Activated T-cell treated with anti-CD3 and anti-CD28 coated beads, Interleukin-2, amount 50 U/mL, for 24 hours (primary cell): Measurements from ENCODE around the gene APOC3.

Experiments used
- DNase-seq: peaks from one replicate; pipeline ENCODE4 v3.0.0-alpha.2; 2020
- H3K27ac Mint-ChIP-seq: 2 replicates; pipeline ENCODE4 v1.8.0; 2020; ENCODE audit warnings: mild to moderate bottlenecking, mixed read lengths
- H3K27me3 Mint-ChIP-seq: 2 replicates; pipeline ENCODE4 v1.8.0; 2020; ENCODE audit warnings: mixed read lengths
- H3K36me3 Mint-ChIP-seq: 2 replicates; pipeline ENCODE4 v1.8.0; 2020; ENCODE audit warnings: low read depth, mixed read lengths
- H3K4me1 Mint-ChIP-seq: 2 replicates; pipeline ENCODE4 v1.8.0; 2020; ENCODE audit warnings: low read depth, mixed read lengths
- H3K4me3 Mint-ChIP-seq: 2 replicates; pipeline ENCODE4 v1.8.0; 2020; ENCODE audit warnings: mild to moderate bottlenecking, moderate library complexity, mixed read lengths
- H3K9me3 Mint-ChIP-seq: 2 replicates; pipeline ENCODE4 v1.8.0; 2020; ENCODE audit warnings: mixed read lengths

Gene APOC3

DNA sequence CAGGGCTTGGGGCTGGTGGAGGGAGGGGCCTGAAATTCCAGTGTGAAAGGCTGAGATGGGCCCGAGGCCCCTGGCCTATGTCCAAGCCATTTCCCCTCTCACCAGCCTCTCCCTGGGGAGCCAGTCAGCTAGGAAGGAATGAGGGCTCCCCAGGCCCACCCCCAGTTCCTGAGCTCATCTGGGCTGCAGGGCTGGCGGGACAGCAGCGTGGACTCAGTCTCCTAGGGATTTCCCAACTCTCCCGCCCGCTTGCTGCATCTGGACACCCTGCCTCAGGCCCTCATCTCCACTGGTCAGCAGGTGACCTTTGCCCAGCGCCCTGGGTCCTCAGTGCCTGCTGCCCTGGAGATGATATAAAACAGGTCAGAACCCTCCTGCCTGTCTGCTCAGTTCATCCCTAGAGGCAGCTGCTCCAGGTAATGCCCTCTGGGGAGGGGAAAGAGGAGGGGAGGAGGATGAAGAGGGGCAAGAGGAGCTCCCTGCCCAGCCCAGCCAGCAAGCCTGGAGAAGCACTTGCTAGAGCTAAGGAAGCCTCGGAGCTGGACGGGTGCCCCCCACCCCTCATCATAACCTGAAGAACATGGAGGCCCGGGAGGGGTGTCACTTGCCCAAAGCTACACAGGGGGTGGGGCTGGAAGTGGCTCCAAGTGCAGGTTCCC, at the start of gene APOC3:
Gene APOC3 (plus strand): TSS at position 383 of the 659 bp plus-strand sequence. CDS start 676 bp downstream, outside the sequence.
- H3K36me3 Mint-ChIP-seq: no peaks in the 10 kb centered on the region
- no peak within 1 kb of the TSS for H3K27ac Mint-ChIP-seq
- peaks cover under 1% of the 10 kb centered on the region for H3K27me3 Mint-ChIP-seq
- DNase-seq: no peak
- H3K9me3 Mint-ChIP-seq: no peaks in the 10 kb centered on the region
- H3K4me3 Mint-ChIP-seq: no peak within 1 kb of the TSS
- peaks cover under 1% of the 10 kb centered on the region for H3K4me1 Mint-ChIP-seq

DNA sequence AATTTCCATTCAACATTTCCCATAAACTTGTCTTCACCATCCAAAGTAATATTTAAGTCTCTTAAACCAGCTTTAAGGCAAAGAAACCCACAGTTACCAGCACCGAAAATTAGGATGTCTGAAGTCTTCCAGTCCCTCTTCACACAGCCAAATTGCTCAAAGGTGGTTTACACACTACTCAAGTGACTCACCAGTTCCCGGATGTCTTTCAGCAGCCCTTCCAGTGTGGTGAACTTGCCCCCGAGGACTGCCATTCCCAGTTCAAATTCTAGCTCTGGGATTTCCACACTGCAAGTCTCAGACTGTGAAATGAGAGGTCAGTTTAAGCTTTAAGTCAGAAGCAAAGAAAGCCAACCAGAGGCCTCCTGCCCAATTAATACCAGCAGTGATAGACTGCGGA, 47.0 kb upstream of the APOC3 start:
- H3K9me3 Mint-ChIP-seq: no peaks in the 10 kb centered on the region
- DNase-seq: no peak
- peaks cover 87% of the 10 kb centered on the region for H3K4me1 Mint-ChIP-seq
- no peaks in the 10 kb centered on the region for H3K27me3 Mint-ChIP-seq
- H3K27ac Mint-ChIP-seq: peak overlapping the region; percentile 92
- peak overlapping the region; percentile 35 for H3K4me3 Mint-ChIP-seq
- peaks cover 96% of the 10 kb centered on the region for H3K36me3 Mint-ChIP-seq

DNA sequence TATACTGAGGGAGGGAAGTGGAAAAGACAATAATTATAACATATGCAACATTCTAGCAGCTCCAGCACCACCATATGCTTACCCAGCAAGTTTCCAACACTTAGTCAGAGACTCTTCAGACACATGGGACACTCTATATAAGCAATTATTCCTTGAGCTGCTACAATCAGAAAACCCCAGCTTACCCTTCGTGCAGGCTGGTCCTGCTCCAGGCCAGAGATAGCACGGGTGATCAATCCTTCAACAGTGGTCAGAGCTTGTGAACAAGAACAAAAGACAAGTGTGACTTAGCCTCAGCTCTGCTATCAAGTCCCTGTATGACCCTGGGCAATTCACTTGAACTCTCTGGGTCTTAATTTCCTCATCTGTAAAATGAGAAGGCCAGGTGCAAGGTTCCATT, 43.4 kb upstream of the APOC3 start:
- H3K4me1 Mint-ChIP-seq: peaks cover 69% of the 10 kb centered on the region
- H3K36me3 Mint-ChIP-seq: peaks cover 64% of the 10 kb centered on the region
- H3K27ac Mint-ChIP-seq: peak overlapping the region; percentile 87
- peak overlapping the region; percentile 95 for H3K4me3 Mint-ChIP-seq
- H3K27me3 Mint-ChIP-seq: no peaks in the 10 kb centered on the region
- no peak for DNase-seq
- H3K9me3 Mint-ChIP-seq: no peaks in the 10 kb centered on the region

DNA sequence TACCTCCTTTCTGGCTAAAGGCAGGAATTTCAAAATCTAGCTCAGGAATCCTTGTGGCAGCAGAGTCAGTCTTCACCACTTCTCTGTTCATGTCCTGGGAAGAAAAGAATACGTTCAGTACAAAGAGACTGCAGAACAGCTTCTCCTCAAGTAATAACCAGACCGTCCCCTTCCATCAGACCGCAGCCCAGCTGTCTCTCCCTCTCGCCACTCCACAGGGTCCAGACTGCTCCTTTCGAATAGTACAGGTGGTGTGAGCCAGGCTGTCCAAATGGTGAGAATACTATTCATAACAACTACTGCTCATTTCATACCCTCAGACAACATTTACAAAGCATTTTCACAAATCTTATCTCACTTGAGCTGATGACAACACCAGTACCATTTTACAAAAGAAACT, 42.7 kb upstream of the APOC3 start:
- Mint-ChIP-seq H3K4me1 (peaks cover 68% of the 10 kb centered on the region), H3K4me3 (peak overlapping the region; percentile 95), H3K27ac (peak overlapping the region; percentile 87), H3K9me3 (no peaks in the 10 kb centered on the region), H3K27me3 (no peaks in the 10 kb centered on the region), H3K36me3 (peaks cover 57% of the 10 kb centered on the region)
- no peak for DNase-seq

DNA sequence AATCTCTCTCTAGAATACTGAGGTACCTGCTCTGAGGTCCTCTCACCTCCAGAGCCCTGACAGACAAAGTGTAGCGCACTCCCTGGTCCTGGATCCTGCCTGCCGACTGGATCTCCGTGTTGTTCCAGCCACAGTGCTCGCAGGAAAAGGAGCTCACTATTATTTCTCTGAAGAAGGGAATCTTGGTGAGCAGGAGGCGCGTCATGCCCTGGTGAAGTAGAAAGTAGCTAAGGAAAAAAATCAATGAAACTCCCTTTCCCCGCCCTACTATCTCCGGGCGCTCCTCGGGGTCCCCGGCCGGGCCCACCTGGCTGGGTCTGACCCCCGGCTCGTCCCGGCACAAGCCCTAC, 42.3 kb upstream of the APOC3 start:
- Mint-ChIP-seq H3K27ac (peak overlapping the region; percentile 87), H3K4me1 (peaks cover 64% of the 10 kb centered on the region), H3K9me3 (no peaks in the 10 kb centered on the region), H3K27me3 (no peaks in the 10 kb centered on the region), H3K4me3 (peak overlapping the region; percentile 95), H3K36me3 (peaks cover 53% of the 10 kb centered on the region)
- no peak for DNase-seq

DNA sequence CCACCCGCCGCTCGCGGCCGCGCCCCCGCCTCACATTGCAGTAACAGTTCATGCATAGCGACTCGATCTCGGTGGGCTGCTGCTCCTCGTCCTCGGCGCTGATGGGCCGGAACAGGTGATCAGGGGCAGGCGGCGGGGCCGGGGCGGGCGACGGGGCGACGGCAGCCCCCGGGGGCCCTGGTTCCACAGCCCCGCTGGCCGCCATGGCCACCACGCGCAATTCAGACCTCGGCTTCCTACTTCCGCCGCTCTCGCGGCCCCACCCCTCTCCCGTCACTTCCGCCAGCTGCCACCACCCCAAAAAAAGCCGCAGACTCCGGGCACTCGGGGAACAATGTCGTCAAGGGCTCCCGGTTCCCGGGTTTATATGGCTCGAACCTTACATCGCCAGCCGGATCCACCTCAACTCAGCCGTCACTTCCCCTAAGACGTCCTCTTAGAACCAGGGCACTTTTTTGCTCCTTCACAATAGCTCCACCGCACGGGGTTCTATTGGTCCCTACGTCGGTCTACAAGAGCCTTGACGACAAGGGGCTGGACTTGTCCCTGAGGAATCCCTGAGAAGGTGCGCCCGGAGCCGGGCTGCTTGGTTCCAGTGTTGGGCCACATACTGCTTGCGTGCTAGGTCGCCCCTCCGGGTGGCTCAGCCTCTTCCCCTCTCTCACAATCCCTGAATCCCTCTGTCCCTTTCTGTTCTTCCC, 41.8 kb upstream of the APOC3 start, which contains the start of gene ZPR1:
Gene ZPR1 (minus strand): TSS at position 238 of the 701 bp plus-strand sequence. CDS start 33 bp downstream, at position 205.
- H3K4me3 Mint-ChIP-seq: peak within 1 kb of the TSS; percentile 95
- DNase-seq: peak; percentile 92
- H3K27ac Mint-ChIP-seq: peak within 1 kb of the TSS; percentile 94
- H3K36me3 Mint-ChIP-seq: peaks cover 48% of the 10 kb centered on the region
- peaks cover 59% of the 10 kb centered on the region for H3K4me1 Mint-ChIP-seq
- no peaks in the 10 kb centered on the region for H3K9me3 Mint-ChIP-seq
- no peaks in the 10 kb centered on the region for H3K27me3 Mint-ChIP-seq

DNA sequence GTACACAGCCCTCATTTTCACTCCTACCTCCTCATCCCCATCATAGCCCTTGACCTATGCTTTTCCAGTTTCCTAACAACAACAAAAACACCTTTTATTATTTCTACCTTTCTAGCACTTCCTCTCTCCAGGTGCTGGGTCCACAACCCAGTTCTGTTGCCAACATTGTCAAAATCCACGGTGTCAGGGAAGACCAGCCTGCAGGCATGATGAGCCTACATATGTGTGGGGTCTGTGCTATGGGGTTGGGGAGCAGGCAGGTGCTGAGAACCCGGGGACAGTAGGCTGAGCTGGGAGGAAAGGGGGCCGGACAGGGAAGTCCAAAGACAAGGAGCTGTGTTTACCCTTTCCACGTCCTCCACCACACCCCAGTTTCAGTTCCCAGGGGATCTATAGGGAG, 41.2 kb upstream of the APOC3 start:
- Mint-ChIP-seq H3K27me3 (no peaks in the 10 kb centered on the region), H3K9me3 (no peaks in the 10 kb centered on the region), H3K4me1 (peaks cover 56% of the 10 kb centered on the region), H3K4me3 (peak overlapping the region; percentile 95), H3K36me3 (peaks cover 42% of the 10 kb centered on the region), H3K27ac (peak overlapping the region; percentile 94)
- DNase-seq: no peak

DNA sequence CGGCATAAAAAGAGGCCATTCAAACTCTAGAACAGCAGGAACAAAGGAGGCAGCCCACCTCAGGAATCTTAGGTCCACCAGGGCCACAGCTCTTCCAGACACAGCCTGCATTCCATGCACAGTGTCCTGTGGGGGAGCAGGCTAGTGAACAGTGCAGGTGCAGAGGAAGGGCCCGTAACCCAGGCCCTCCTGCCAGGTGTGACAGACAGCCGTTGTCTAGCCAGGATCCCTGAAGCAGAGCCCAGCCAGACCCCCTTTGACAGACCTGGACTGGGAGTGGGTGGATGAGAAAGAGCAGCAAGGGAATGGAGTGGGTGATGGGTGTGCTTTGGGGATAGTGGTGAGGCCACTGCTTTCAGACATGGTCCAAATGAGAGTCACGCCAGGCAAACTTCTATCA, 40.7 kb upstream of the APOC3 start:
- H3K27me3 Mint-ChIP-seq: no peaks in the 10 kb centered on the region
- DNase-seq: no peak
- peaks cover 37% of the 10 kb centered on the region for H3K36me3 Mint-ChIP-seq
- no peak overlapping the region for H3K4me3 Mint-ChIP-seq
- H3K9me3 Mint-ChIP-seq: no peaks in the 10 kb centered on the region
- H3K27ac Mint-ChIP-seq: no peak overlapping the region
- H3K4me1 Mint-ChIP-seq: peaks cover 53% of the 10 kb centered on the region

DNA sequence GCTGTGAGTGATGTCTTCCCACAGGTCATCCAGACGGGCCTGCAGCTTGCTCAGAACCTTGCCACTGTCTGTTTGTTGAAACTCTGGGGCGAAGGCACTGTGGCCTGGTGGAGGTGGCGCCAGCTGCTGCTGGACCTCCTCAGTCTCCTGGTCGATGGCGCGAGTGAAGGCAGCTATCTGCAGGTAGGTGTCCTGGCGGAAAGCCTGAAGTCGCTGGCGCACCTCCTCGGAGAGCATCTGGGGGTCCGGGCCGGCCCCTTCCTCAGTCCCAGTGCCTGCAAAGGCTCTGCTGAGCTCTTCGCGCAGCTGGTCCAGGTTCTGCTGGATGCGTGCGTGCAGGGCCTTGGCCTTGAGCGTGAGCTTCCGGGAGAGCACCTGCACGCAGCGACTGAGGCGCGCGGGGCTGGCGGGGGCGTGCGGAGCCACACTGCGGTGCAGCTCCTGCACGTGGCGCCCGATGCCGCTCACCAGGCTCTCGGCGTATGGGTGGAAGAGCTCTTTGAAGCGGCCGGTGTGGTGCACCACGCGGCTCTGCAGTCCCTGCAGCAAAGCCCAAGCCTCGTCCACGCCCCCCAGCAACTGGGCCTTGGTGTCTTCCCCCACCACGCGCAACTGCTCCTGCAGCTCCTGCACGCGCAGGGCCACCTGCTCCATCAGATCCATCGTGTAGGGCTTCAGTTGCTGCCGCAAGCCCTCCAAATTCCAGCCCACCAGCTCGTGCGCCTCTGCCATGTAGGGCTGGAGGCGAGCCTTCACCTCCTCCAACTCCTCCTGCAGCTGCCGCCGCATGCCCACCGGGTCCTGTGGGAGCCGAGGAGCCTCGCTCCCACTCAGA, 39.3 kb upstream of the APOC3 start:
- Mint-ChIP-seq H3K27ac (no peak overlapping the region), H3K27me3 (no peaks in the 10 kb centered on the region), H3K4me1 (peaks cover 39% of the 10 kb centered on the region), H3K4me3 (no peak overlapping the region), H3K9me3 (no peaks in the 10 kb centered on the region), H3K36me3 (peaks cover 23% of the 10 kb centered on the region)
- no peak for DNase-seq

DNA sequence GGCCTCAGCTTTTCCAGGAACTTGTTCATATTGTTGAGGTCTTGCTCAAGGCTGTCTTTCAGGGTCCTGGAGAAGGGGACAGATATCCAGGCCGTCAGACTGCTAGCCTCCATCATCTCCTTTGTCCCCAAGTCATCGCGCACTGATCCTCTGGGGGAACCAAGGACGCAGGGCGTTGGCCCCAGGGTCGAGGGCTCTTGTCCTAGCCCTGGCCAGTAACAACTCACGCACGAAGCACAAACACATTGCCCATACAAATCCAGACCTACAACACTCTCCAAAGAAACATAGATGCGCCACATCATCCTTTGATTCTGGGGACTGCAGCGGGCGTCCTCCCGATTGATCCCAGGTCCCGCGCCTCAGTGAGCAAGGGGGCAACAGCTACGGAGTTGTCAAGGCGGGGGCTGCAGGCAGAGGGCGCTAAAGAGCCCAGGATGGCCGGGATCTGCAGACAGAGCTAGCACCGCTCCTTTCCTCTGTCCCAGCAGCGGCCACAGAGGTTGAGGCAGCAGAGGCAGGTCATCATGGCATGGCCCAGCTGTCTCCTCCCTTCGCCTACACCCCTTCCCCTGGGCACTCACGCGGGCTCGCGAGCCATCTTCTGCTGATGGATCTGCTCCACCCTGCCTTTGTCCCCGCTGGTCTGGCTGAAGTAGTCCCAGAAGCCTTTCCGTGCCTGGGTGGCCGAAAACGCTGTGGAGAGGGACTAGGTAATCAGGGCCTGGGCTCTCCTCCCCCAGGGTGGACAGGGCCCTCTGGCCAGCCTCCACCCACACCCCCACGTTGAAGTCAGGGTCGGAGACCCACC, 38.5 kb upstream of the APOC3 start:
- peak; percentile 87 for DNase-seq
- no peaks in the 10 kb centered on the region for H3K9me3 Mint-ChIP-seq
- no peak overlapping the region for H3K27ac Mint-ChIP-seq
- peaks cover 15% of the 10 kb centered on the region for H3K36me3 Mint-ChIP-seq
- H3K4me3 Mint-ChIP-seq: no peak overlapping the region
- H3K27me3 Mint-ChIP-seq: no peaks in the 10 kb centered on the region
- peaks cover 31% of the 10 kb centered on the region for H3K4me1 Mint-ChIP-seq

DNA sequence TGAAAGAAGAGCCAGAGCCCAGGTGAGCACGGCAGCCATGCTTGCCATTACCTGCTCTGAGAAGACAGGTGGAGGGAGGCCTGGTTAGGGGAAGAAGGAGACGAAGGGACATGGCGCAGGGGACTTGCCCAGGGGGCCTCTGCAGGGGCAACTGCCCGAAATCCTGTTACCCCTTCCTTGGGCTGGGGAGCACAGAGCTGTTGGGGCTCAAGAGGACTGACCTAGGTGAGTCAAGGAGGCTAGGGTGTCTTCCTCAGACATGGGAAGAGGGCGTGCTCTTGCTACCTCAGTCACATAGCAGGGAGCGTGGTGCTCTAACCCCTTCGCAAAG, 37.9 kb upstream of the APOC3 start, which contains the start of gene APOA5:
Gene APOA5 (minus strand): TSS at position 67 of the 331 bp plus-strand sequence. CDS start 19 bp downstream, at position 48.
- Mint-ChIP-seq H3K27ac (no peak within 1 kb of the TSS), H3K9me3 (no peaks in the 10 kb centered on the region), H3K27me3 (no peaks in the 10 kb centered on the region), H3K4me1 (peaks cover 25% of the 10 kb centered on the region), H3K36me3 (peaks cover 9% of the 10 kb centered on the region), H3K4me3 (no peak within 1 kb of the TSS)
- DNase-seq: no peak

DNA sequence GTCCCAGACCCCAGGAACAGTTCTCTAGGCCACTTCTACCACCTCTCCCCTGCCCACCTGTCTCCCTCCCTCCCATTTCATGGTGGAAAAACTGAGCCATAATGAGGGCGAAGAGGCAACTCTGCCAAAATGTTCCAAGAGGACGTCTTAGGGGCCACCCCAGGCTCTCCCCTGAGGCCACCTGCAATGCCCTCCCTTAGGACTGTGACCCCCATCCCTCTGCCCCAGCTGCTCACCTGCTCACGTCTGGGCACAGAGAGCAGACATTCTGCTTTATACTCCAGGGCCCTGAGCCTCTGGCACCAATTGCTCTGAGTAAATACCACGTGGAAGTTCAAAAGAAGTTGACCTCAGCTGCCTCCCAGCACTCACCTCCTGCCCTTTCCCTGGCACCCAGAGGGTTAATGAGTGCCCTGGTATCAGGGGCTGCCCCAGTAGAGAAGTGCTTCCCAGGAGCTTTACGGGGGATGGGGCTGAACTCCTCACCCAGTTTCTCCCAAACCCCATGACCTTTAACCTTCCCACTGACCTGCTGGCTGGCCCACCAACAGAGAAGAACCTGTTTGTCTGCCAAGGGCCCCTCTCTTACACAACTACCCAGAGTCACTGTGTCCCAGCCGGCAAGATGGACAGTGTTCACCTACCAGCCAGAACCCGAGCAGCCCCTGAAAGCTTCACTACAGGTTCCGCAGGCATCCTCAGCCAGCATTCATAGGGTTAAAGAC, 37.4 kb upstream of the APOC3 start:
- Mint-ChIP-seq H3K36me3 (peaks cover 4% of the 10 kb centered on the region), H3K27me3 (no peaks in the 10 kb centered on the region), H3K9me3 (no peaks in the 10 kb centered on the region), H3K4me1 (peaks cover 21% of the 10 kb centered on the region), H3K27ac (no peak overlapping the region), H3K4me3 (no peak overlapping the region)
- no peak for DNase-seq

DNA sequence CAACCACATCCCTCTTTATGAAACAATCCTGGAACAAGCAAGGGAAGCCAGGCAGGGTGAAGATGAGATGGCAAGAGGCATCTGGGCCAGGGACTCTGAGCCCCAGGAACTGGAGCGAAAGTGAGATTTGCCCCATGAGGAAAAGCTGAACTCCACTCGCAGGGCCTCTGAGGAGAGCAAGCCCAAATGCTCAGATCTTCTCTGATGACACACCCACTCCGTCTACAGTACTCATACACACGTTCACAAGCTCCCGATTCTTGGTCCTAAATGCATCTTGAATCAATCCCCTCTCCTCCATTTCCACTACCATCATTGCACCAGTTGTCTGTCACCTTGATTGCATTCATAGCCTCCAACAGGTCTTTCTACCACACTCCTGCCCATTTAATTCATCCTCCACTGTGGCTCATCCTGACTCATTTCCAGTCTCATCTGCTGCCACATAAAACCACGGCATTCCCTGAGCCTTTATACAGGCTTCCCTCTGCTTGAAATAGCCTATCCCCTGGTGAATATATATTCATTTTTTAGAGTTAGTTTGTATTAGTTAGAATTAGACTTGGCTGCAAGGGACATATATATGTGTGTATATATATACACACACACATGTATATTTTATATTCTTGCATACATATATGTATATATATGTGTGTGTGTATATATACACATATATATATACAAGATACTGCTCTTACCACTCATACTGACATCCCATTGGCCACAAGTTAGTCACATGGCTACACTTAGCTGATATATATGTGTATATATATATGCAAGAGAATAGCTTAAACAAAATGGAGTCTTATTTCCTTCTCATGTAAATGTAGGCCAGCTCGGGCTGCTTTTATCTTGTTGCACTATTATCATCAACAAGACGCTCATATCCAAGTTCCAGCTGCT, 36.6 kb upstream of the APOC3 start:
- no peaks in the 10 kb centered on the region for H3K27me3 Mint-ChIP-seq
- no peak overlapping the region for H3K27ac Mint-ChIP-seq
- H3K9me3 Mint-ChIP-seq: no peaks in the 10 kb centered on the region
- no peak overlapping the region for H3K4me3 Mint-ChIP-seq
- DNase-seq: no peak
- H3K4me1 Mint-ChIP-seq: peaks cover 18% of the 10 kb centered on the region
- H3K36me3 Mint-ChIP-seq: no peaks in the 10 kb centered on the region
